Activated T-helper 9 cell treated with anti-CD3 and anti-CD28 coated beads, Interleukin-2, amount 50 U/mL, for 16 hours (primary cell): ENCODE data around the gene MGAT4A.

Source experiments
- DNase-seq: peaks from one replicate; pipeline ENCODE4 v3.0.0-alpha.2; 2020; ENCODE audit warnings: low read depth

The MGAT4A gene

GRCh38 chr2:98731041-98731893, at the start of gene MGAT4A:
Gene MGAT4A, minus strand, starts transcription at chr2:98731132. Its CDS starts 4,800 bp downstream, at chr2:98726332.
- peak; percentile 73 for DNase-seq

- DNase-seq, result no peak
These were observed 48.0 kb upstream of the MGAT4A start for GRCh38 chr2:98778741-98779483.

- DNase-seq, result no peak
These were observed 47.2 kb upstream of the MGAT4A start for GRCh38 chr2:98778151-98778550.

- DNase-seq, result no peak
These were observed 46.8 kb upstream of the MGAT4A start for GRCh38 chr2:98777710-98778109.

- DNase-seq, result no peak
These were observed 46.1 kb upstream of the MGAT4A start for GRCh38 chr2:98777076-98777475.

- DNase-seq, result no peak
These were observed 45.2 kb upstream of the MGAT4A start for GRCh38 chr2:98776136-98776535.

GRCh38 chr2:98775146-98775986, 44.4 kb upstream of the MGAT4A start:
- DNase-seq, result no peak

- no peak for DNase-seq
These were observed 43.0 kb upstream of the MGAT4A start for GRCh38 chr2:98773907-98774306.

- no peak for DNase-seq
These were observed 42.2 kb upstream of the MGAT4A start for GRCh38 chr2:98773169-98773568.

GRCh38 chr2:98772536-98772935, 41.6 kb upstream of the MGAT4A start:
- DNase-seq, result no peak

GRCh38 chr2:98771721-98772524, 41.0 kb upstream of the MGAT4A start:
- peak; percentile 26 for DNase-seq

- no peak for DNase-seq
These were observed 40.3 kb upstream of the MGAT4A start for GRCh38 chr2:98771264-98771663.

- DNase-seq, result no peak
These were observed 38.9 kb upstream of the MGAT4A start for GRCh38 chr2:98769784-98770183.

- DNase-seq, result no peak
These were observed 38.2 kb upstream of the MGAT4A start for GRCh38 chr2:98769114-98769476.

- no peak for DNase-seq
These were observed 37.6 kb upstream of the MGAT4A start for GRCh38 chr2:98768384-98769113.

GRCh38 chr2:98764499-98764898, 33.6 kb upstream of the MGAT4A start:
- DNase-seq, result no peak

- no peak for DNase-seq
These were observed 32.4 kb upstream of the MGAT4A start for GRCh38 chr2:98763209-98763951.

GRCh38 chr2:98761909-98762308, 31.0 kb upstream of the MGAT4A start:
- DNase-seq, result no peak

- peak; percentile 65 for DNase-seq
These were observed 30.4 kb upstream of the MGAT4A start for GRCh38 chr2:98761267-98761781.
